Stimulated activated CD8-positive, alpha-beta memory T cell treated with anti-CD3 and anti-CD28 coated beads, Interleukin-15, amount 100 ng/mL, for 24 hours (primary cell): ENCODE data around the gene UCP2.

Experiments used
- DNase-seq: peaks from one replicate; pipeline ENCODE4 v3.0.0-alpha.2; 2020; ENCODE audit warnings: low read depth

The UCP2 gene

DNA sequence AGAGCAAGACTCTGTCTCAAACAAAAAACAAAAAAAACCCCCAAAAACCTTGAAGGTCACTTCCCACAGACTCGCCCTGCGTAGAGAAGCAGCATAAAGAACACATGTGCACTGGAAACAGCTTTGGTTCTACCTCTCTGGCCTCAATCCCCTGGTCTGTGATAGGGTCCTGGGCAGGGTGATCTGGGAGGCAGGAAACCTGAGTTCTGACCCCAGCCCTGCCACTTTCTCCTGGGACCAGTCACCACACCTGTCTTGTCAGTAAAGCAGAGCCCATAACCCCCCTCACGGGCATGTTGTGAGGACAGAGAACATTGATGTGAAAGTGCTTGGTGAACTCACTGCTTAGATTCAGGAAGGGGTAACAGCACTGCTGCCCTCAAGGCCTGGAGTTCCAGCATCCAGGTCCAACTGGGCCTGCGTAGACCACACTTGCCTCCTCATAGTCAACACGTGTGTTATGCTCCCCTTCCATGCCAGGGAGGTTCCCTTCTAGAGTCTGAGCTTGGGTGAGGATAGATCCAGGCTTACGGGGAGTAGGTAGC lies 11.4 kb downstream of the UCP2 start:
- DNase-seq: no peak

GRCh38 chr11:73969991-73970800 lies 12.4 kb downstream of the UCP2 start:
- DNase-seq: no peak

- no peak for DNase-seq
These were observed 13.6 kb downstream of the UCP2 start for GRCh38 chr11:73969091-73969490.

DNA sequence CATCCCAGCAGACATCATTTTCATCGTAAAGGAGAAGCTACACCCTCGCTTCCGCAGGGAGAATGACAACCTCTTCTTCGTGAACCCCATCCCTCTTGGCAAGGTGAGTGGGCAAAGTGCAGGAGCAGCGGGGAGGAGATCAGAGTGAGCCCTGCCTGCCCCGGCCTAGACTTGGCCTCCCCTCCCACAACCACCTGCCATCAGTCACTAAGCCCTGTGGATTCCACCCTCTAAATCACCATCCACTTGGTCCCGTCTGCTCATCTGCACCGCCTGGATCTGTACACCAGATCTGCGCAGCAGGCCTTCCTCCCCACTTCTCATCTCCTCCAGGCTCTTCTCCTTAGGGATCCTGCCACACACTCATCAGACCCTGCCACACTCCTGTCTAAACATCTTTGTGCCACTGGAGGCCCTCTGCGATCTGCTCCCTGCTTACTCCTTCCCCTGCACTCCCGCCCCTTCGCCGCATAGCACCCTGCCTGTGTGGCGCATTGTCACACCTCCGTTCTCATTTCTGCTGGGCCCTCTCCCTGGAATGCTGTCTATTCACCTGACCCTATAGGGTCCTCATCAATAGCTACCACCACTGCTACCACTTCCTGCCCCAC lies 14.2 kb downstream of the UCP2 start:
- DNase-seq: no peak

GRCh38 chr11:73965764-73966121 lies 16.9 kb downstream of the UCP2 start:
- DNase-seq: no peak

- no peak for DNase-seq
These were observed 17.4 kb downstream of the UCP2 start for GRCh38 chr11:73965076-73965763.

GRCh38 chr11:73963861-73964260 lies 18.8 kb downstream of the UCP2 start:
- no peak for DNase-seq

DNA sequence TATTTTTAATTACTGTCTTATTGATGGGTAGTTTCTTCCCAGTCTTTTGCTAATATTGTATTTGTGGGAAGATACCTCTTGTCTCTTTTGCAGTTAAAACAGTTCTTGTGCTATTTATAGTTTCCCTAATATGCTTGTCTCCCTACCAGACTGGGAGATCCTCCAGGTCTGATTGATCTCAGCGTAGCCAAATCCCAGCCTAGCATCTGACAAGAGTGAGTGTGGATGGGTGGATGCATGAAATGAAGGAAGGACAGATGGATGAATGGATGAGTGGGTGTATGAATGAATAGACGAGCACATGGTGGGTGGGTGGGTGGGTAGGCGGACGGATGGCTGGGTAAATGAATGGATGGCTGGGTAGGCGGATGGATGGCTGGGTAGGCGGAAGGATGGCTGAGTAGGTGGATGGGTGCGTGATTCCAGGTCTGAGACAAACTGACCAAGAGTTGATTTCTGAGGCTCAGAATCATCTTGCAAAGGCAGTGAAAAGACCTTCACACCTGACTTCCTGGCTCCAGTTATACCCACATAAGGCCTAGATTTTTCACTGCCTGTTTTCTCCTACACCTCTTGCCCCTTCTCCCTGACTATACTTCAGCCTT lies 20.4 kb downstream of the UCP2 start:
- no peak for DNase-seq

GRCh38 chr11:73961321-73961720 lies 21.3 kb downstream of the UCP2 start:
- no peak for DNase-seq

DNA sequence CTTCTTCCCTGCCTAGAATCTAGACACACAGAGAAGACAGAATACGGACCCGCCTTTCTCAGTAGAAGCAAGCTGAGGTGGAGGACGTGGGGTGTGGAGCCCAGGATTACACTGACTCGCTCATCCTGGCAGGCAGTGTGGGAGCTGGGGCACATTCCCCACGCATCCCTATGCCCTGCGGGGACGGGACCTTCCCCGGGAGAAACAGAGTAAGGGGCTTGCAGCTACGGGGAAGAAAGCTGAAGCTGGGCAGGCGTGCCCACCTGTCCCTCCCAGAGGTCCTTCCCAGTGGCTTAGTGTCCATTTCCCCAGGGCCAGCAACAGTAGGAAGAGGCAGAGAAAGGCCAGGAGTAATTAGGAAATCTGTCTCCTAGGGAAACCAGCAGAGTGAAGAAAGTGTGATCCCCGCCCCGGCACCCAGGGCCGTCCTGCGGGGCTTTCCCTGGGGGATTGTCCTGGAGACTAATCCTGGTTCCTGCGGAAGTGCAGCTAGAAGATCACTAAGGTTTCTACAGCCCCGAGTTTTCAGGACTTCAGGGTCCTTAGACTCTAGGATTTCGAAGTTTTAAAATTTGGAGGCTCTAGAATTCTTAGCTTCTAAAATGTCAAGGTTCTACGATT lies 24.0 kb downstream of the UCP2 start:
- no peak for DNase-seq

- DNase-seq: no peak
These were observed 24.8 kb downstream of the UCP2 start for GRCh38 chr11:73957654-73958361.

- no peak for DNase-seq
These were observed 25.6 kb downstream of the UCP2 start for GRCh38 chr11:73956876-73957653.

- no peak for DNase-seq
These were observed 30.8 kb downstream of the UCP2 start for GRCh38 chr11:73951797-73952196.

- no peak for DNase-seq
These were observed 31.6 kb downstream of the UCP2 start, which contains the start of gene DNAJB13 for GRCh38 chr11:73950869-73951710. TSS of gene DNAJB13 (plus strand) at chr11:73951026. CDS start at chr11:73951070, 44 bp downstream.

DNA sequence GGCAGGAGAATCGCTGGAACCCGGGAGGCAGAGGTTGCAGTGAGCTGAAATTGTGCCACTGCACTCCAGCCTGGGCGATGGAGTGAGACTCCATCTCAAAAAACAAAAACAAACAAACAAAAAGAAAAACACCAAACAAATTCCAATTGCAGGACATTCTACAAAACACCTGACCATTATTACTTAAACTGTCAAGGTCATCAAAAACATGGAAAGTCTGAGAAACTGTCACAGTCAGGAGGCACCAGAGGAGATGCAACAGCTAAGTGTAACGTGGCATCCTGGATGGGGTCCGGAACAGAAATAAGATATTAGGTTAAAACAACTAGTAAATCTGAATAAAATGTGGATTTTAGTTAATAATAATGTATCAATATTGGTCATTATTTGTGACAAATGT lies 32.7 kb downstream of the UCP2 start:
- DNase-seq: no peak

DNA sequence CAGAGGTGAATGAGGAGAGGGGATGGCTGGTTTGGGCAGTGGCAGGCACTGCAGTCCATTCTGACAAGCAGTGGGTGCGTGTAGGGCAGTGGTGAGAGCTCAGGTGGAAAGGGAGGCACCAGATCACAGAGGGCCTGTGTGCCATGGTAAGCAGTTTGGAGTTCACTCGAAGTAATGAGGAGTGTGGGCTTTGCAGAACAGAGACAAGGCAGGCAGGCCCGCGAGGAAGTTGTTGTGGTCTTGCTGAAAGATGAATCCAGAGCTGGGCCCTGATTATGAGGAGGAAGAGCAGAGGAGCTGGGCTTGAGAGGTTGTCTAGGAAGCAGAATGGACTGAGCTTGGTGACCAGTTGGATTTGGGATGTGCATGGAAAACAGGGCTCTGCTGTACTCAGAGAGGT lies 33.4 kb downstream of the UCP2 start:
- DNase-seq: no peak

DNA sequence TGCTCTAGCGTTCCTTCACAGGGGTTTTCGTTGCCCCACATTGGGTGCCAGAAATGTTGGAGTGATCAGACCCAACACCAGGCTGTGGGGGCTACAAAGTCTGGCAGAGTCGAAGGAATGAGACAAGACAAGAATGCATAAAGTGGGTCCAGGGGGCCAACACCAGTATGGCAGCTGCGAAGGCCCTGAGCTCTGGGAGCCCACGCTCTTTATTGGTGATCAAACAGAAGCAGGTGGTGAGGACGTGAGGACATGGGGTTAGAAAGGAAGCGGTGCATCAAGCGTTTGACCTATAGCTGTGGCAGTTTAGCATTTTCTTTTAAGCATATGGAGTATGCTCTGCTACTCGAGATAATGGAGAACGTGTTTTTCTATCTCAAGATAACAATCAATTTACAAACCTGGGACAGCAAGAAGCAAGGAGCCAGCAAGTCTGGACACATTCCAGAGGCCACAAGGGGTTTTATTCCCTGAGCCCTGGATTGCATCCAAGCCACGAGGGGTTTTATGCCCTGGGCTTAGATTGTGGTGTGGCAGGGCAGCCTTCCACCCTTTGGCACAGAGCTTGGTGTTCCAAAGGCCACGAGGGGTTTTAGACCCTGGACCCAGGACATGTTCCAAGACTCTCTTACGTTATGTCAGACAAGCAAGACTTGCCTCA lies 35.7 kb downstream of the UCP2 start:
- DNase-seq: no peak

- no peak for DNase-seq
These were observed 37.2 kb downstream of the UCP2 start for GRCh38 chr11:73945396-73945795.

DNA sequence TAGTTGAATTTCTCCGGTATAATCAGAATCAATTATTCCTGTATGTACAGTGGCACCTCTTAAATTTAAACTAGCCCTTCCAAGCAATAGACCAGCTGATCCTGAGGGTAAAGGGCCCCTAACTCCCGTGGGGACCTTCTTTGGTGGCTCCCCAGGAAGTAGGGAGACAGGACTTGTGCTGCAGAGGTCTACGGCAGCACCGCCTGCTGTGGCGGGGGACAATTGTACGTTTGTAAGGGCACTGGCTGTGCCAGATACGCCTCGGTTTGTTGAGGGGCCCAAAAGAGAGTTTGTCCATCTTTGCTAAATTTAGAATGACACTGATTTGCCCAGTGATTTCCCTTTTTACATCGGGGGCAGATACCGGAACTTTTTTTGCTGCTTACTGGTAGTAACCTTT lies 37.7 kb downstream of the UCP2 start:
- no peak for DNase-seq
